ENCODE data around the gene EN2. TPM values are rescaled to one million over a fixed set of nuclear protein-coding genes. Genes with fewer than 3 reads are reported as not detected.

The EN2 gene
- total RNA-seq, 1 experiment from 2014 or later, result 1.5 TPM

DNA sequence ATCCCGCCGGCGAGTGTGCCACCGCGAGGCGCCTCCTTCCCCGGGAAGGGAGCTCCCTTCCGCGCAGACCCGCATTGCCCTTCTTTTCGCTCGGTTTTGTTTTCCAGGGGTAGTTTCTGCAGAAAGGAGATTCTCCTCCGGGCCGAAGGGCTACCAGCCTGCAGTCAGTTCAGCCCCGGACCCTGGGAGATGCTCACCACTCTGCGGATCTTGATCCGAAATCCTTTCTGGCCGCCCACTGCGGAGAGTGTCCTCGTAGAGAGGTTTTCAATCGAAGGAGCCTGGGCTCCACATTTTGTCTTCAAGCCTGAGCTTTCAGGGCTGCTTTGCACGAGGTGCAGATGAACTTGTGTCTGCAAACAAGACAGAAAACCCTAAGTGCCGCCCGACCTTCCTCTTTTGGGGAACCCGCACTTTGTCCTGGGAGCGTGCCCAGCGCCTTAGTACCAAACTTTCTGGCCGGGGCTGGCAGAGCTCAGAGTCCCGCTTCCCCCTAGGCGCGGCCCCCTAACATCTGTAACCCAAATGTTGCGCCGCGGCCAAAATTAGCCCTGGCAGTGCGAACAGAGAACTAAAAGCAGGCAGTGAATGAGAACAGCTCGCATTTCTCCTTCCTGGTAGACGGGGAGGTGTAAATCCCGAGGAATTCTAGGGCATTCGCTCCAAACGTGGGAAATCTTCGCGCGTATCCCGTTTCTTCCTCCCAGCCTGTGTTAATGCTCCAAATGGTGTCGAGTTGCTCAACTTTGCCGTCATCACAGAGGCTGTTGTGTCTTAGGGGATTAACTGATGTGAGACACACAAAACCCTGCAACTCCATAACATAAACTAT lies 6.7 kb upstream of the EN2 start:
- Histone ChIP-seq H3K9me3 (ENCODE audit: control insufficient read depth, insufficient read depth, low read depth, low read length) (no peaks in the 10 kb centered on the region), H3K36me3 (ENCODE audit: control insufficient read depth, insufficient read depth, low read length) (no peaks in the 10 kb centered on the region), H3K27me3 (ENCODE audit: control insufficient read depth, insufficient read depth, low read length) (peaks cover 35% of the 10 kb centered on the region), H3K4me3 (ENCODE audit: low read depth in 2 of 2, low read length in 2 of 2) (no peak overlapping the region), H3K4me1 (ENCODE audit: control insufficient read depth, insufficient read depth, low read length) (peaks cover 6% of the 10 kb centered on the region; the same call in 1 of the 2 replicates), H3K27ac (ENCODE audit: low read length) (no peak overlapping the region)
- ChIA-PET POLR2A (no interaction called here), CTCF (no interaction called here)
- no TSS peak for BruUV-seq (replicated peaks)
- no peak for ATAC-seq
- TF ChIP-seq, protein P1, sequence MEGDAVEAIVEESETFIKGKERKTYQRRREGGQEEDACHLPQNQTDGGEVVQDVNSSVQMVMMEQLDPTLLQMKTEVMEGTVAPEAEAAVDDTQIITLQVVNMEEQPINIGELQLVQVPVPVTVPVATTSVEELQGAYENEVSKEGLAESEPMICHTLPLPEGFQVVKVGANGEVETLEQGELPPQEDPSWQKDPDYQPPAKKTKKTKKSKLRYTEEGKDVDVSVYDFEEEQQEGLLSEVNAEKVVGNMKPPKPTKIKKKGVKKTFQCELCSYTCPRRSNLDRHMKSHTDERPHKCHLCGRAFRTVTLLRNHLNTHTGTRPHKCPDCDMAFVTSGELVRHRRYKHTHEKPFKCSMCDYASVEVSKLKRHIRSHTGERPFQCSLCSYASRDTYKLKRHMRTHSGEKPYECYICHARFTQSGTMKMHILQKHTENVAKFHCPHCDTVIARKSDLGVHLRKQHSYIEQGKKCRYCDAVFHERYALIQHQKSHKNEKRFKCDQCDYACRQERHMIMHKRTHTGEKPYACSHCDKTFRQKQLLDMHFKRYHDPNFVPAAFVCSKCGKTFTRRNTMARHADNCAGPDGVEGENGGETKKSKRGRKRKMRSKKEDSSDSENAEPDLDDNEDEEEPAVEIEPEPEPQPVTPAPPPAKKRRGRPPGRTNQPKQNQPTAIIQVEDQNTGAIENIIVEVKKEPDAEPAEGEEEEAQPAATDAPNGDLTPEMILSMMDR (IDR thresholded peaks at IDR 0.05), result no peak
- TF ChIP-seq POLR2AphosphoS5 (IDR thresholded peaks at IDR 0.05; ENCODE audit: low read depth, low read length) (no peak), SIN3A (IDR thresholded peaks at IDR 0.05; ENCODE audit: borderline replicate concordance, insufficient read depth, low read depth, low read length) (no peak), TCF7L2 (IDR thresholded peaks at IDR 0.05; ENCODE audit: low read depth, low read length) (no peak), REST (IDR thresholded peaks at IDR 0.05; ENCODE audit: insufficient read depth in 1 of 2, low read depth in 2 of 2, low read length in 1 of 2) (no peak)
- in situ Hi-C loops (cut with HindIII; ENCODE audit: low pct_unique_long_range_greater_than_20kb, low sequenced_read_pairs), result no loop called here
- intact Hi-C loops (cut with micrococcal nuclease; ENCODE audit: unreplicated experiment), result no loop called here
- no peak for DNase-seq (ENCODE audit: low read depth, low spot score)

DNA sequence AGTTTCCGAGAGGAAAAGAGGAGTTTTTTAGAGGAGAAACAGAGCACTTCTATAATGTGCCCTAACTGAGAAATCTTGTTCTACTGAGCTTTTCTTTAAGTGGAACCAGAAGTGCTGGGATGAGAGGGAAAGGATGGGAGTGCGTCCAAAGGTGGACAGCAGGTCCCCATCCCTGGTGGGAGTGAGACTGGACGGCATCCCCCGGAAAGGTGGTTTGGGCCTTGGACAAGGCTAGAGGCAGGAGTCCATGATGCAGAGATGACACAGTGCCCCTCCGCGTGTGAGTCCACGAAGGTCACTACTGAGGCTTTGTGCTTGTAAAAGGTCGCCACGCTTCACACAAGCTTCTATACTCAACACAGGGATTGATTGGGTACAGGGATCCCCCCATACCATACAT lies 6.1 kb upstream of the EN2 start:
- intact Hi-C loops (cut with micrococcal nuclease; ENCODE audit: unreplicated experiment) (no loop called here), in situ Hi-C loops (cut with HindIII; ENCODE audit: low pct_unique_long_range_greater_than_20kb, low sequenced_read_pairs) (no loop called here)
- ChIA-PET POLR2A (no interaction called here), CTCF (no interaction called here)
- Histone ChIP-seq H3K4me1 (ENCODE audit: control insufficient read depth, insufficient read depth, low read length) (peaks cover 6% of the 10 kb centered on the region; the same call in 1 of the 2 replicates), H3K27me3 (ENCODE audit: control insufficient read depth, insufficient read depth, low read length) (peaks cover 38% of the 10 kb centered on the region), H3K9me3 (ENCODE audit: control insufficient read depth, insufficient read depth, low read depth, low read length) (no peaks in the 10 kb centered on the region), H3K4me3 (ENCODE audit: low read depth in 2 of 2, low read length in 2 of 2) (no peak overlapping the region), H3K36me3 (ENCODE audit: control insufficient read depth, insufficient read depth, low read length) (no peaks in the 10 kb centered on the region), H3K27ac (ENCODE audit: low read length) (no peak overlapping the region)
- ATAC-seq (no peak), DNase-seq (ENCODE audit: low read depth, low spot score) (no peak)
- no TSS peak for BruUV-seq (replicated peaks)
- TF ChIP-seq POLR2AphosphoS5 (IDR thresholded peaks at IDR 0.05; ENCODE audit: low read depth, low read length) (no peak), SIN3A (IDR thresholded peaks at IDR 0.05; ENCODE audit: borderline replicate concordance, insufficient read depth, low read depth, low read length) (no peak)

All from Panc1 (cell line).